ENCODE results near the gene USP22.

DNA sequence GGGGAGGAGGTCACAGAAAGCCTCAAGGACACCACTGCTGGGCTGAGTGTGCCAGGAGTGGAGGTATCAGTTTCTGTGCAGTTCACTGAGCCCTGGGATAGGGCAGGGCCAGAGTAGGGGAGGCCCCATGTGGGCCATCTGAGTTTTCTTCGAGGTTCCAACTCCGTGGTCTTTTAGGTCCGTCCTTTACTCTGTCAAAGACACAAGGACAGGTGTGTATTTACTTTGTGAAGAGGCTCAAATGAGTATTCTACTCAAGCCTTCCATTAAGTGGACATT is 59.5 kb downstream of the USP22 start:
- TF ChIP-seq TAF1 (conservative IDR thresholded peaks at IDR 0.05) (no peak), HNF4G (IDR thresholded peaks at IDR 0.05) (no peak), NR2F2 (IDR thresholded peaks at IDR 0.05) (no peak), EGR1 (IDR thresholded peaks at IDR 0.05; ENCODE audit: low read depth in 2 of 2) (no peak), RXRA (IDR thresholded peaks at IDR 0.05) (no peak)
- TF ChIP-seq, protein P1, sequence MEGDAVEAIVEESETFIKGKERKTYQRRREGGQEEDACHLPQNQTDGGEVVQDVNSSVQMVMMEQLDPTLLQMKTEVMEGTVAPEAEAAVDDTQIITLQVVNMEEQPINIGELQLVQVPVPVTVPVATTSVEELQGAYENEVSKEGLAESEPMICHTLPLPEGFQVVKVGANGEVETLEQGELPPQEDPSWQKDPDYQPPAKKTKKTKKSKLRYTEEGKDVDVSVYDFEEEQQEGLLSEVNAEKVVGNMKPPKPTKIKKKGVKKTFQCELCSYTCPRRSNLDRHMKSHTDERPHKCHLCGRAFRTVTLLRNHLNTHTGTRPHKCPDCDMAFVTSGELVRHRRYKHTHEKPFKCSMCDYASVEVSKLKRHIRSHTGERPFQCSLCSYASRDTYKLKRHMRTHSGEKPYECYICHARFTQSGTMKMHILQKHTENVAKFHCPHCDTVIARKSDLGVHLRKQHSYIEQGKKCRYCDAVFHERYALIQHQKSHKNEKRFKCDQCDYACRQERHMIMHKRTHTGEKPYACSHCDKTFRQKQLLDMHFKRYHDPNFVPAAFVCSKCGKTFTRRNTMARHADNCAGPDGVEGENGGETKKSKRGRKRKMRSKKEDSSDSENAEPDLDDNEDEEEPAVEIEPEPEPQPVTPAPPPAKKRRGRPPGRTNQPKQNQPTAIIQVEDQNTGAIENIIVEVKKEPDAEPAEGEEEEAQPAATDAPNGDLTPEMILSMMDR (IDR thresholded peaks at IDR 0.05; ENCODE audit: low read depth, low read length, missing input control) = no peak
- TF ChIP-seq, protein P2, sequence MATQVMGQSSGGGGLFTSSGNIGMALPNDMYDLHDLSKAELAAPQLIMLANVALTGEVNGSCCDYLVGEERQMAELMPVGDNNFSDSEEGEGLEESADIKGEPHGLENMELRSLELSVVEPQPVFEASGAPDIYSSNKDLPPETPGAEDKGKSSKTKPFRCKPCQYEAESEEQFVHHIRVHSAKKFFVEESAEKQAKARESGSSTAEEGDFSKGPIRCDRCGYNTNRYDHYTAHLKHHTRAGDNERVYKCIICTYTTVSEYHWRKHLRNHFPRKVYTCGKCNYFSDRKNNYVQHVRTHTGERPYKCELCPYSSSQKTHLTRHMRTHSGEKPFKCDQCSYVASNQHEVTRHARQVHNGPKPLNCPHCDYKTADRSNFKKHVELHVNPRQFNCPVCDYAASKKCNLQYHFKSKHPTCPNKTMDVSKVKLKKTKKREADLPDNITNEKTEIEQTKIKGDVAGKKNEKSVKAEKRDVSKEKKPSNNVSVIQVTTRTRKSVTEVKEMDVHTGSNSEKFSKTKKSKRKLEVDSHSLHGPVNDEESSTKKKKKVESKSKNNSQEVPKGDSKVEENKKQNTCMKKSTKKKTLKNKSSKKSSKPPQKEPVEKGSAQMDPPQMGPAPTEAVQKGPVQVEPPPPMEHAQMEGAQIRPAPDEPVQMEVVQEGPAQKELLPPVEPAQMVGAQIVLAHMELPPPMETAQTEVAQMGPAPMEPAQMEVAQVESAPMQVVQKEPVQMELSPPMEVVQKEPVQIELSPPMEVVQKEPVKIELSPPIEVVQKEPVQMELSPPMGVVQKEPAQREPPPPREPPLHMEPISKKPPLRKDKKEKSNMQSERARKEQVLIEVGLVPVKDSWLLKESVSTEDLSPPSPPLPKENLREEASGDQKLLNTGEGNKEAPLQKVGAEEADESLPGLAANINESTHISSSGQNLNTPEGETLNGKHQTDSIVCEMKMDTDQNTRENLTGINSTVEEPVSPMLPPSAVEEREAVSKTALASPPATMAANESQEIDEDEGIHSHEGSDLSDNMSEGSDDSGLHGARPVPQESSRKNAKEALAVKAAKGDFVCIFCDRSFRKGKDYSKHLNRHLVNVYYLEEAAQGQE (IDR thresholded peaks at IDR 0.05) = no peak

Measured in liver (tissue), 3 donors.